HG02798 (cell line): ENCODE results near the gene AHCYL2.
"Not testable (repeated sequence)": the region's sequence is repeated elsewhere in the genome, so short reads cannot be mapped to it uniquely, and the experiment has no call there.

ENCODE experiments used
- ATAC-seq: cut with Tn5 transposase; IDR thresholded peaks from one replicate; pipeline ENCODE4 v1.9.1; 2021; ENCODE audit warnings: mild to moderate bottlenecking; ENCODE audit not compliant: unreplicated experiment, poor library complexity

AHCYL2 gene

GRCh38 chr7:129401967-129402860, 177.4 kb downstream of the AHCYL2 start:
- peak; percentile 59 for ATAC-seq

- ATAC-seq, result no peak
Measured at GRCh38 chr7:129405527-129405926, 180.7 kb downstream of the AHCYL2 start.

- ATAC-seq, result not testable (repeated sequence)
Measured at GRCh38 chr7:129410238-129410637, 185.4 kb downstream of the AHCYL2 start.

GRCh38 chr7:129412501-129412900, 187.7 kb downstream of the AHCYL2 start:
- no peak for ATAC-seq

- no peak for ATAC-seq
Measured at GRCh38 chr7:129417073-129417472, 192.2 kb downstream of the AHCYL2 start.

- ATAC-seq, result no peak
Measured at GRCh38 chr7:129421717-129422250, 197.0 kb downstream of the AHCYL2 start.

GRCh38 chr7:129422727-129423126, 197.9 kb downstream of the AHCYL2 start:
- ATAC-seq, result no peak

- ATAC-seq, result no peak
Measured at GRCh38 chr7:129423700-129424410, 199.0 kb downstream of the AHCYL2 start.

- no peak for ATAC-seq
Measured at GRCh38 chr7:129426482-129426881, 201.7 kb downstream of the AHCYL2 start.

- ATAC-seq, result no peak
Measured at GRCh38 chr7:129427526-129428045, 202.8 kb downstream of the AHCYL2 start.

GRCh38 chr7:129431911-129432643, 207.2 kb downstream of the AHCYL2 start:
- no peak for ATAC-seq

- ATAC-seq, result peak; percentile 98
Measured at GRCh38 chr7:129433847-129434674, 209.2 kb downstream of the AHCYL2 start, which contains the start of gene STRIP2. TSS of gene STRIP2 (plus strand) at chr7:129434432. CDS start at chr7:129434473, 41 bp downstream.

- no peak for ATAC-seq
Measured at GRCh38 chr7:129434675-129435318, 210.0 kb downstream of the AHCYL2 start.

- ATAC-seq, result no peak
Measured at GRCh38 chr7:129435414-129435829, 210.6 kb downstream of the AHCYL2 start.

GRCh38 chr7:129436335-129436923, 211.6 kb downstream of the AHCYL2 start:
- no peak for ATAC-seq

GRCh38 chr7:129437190-129437589, 212.4 kb downstream of the AHCYL2 start:
- no peak for ATAC-seq

- ATAC-seq, result no peak
Measured at GRCh38 chr7:129438281-129438838, 213.5 kb downstream of the AHCYL2 start.
